Natural killer cell treated with Interleukin-12 subunit alpha and Interleukin-12 subunit beta and Interleukin-15 and Interleukin-18, amount 100 ng/mL, for 72 hours (primary cell): ENCODE data around the gene CT47C1. TPM values are rescaled to one million over a fixed set of nuclear protein-coding genes. Genes with fewer than 3 reads are reported as not detected.

Experiments
- ATAC-seq, 2 donors: fragments of 150-1000 bp; cut with Tn5 transposase in 1 of 2; sonication (Bioruptor Pico), chemical (Tn5 transposase) in 1 of 2; 2 replicates each; pipeline ENCODE4 v1.10.0; 2021
- DNase-seq: peaks from one replicate; pipeline ENCODE4 v3.0.0; 2022; ENCODE audit warnings: low spot score
- H3K27ac Mint-ChIP-seq, 2 donors: 1 replicate in 1 of 2; 2 replicates in 1 of 2; pipeline ENCODE4 v1.8.0; 2022; ENCODE audit warnings: mixed read lengths in 2 of 2, mild to moderate bottlenecking in 1 of 2, moderate library complexity in 1 of 2
- H3K27me3 Mint-ChIP-seq, 2 donors: 1 replicate in 1 of 2; 2 replicates in 1 of 2; pipeline ENCODE4 v1.8.0; 2022; ENCODE audit warnings: mixed read lengths in 2 of 2
- H3K36me3 Mint-ChIP-seq: one replicate; pipeline ENCODE4 v1.8.0; 2022; ENCODE audit warnings: mixed read lengths
- H3K4me1 Mint-ChIP-seq, 2 donors: 1 replicate in 1 of 2; 2 replicates in 1 of 2; pipeline ENCODE4 v1.8.0; 2022; ENCODE audit warnings: low read depth in 2 of 2, mixed read lengths in 2 of 2, mild to moderate bottlenecking in 1 of 2
- H3K4me3 Mint-ChIP-seq: one replicate; pipeline ENCODE4 v1.8.0; 2022; ENCODE audit warnings: mixed read lengths
- H3K9me3 Mint-ChIP-seq: 2 replicates; pipeline ENCODE4 v1.8.0; 2022; ENCODE audit warnings: mixed read lengths
- total RNA-seq, 2 donors: library from RNA; stranded (reverse); gene quantifications; one replicate each; pipeline ENCODE4 v1.2.3, GENCODE V29; 2022

Gene CT47C1
- total RNA-seq, 2 donors from 2014 or later = not detected

DNA sequence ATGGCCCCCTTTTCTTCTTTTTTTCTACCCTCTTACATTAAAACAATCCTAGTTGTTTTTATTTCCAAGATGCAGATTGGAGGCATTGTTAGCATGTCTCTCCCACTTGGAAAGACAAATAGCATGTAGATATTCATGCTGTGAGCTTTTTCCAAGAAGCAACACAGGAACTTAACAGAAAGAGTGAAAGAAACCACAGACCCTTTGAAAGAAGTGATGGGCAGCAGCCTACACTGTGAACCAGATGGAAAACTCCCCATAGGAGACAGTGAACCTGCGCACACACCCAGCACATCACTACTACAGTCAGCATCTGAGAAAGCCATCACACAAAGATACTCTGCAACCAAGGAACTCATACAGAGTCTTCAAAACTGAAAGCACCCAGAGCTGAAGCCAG is 17.8 kb downstream of the CT47C1 start:
- no peaks in the 10 kb centered on the region for H3K9me3 Mint-ChIP-seq
- H3K27me3 Mint-ChIP-seq = peaks cover 0 to 21% of the 10 kb centered on the region in 2 donors
- DNase-seq (no peak), ATAC-seq (no peak)
- no peaks in the 10 kb centered on the region for H3K4me1 Mint-ChIP-seq
- H3K27ac Mint-ChIP-seq = no peak overlapping the region
- no peaks in the 10 kb centered on the region for H3K36me3 Mint-ChIP-seq
- no peak overlapping the region for H3K4me3 Mint-ChIP-seq

DNA sequence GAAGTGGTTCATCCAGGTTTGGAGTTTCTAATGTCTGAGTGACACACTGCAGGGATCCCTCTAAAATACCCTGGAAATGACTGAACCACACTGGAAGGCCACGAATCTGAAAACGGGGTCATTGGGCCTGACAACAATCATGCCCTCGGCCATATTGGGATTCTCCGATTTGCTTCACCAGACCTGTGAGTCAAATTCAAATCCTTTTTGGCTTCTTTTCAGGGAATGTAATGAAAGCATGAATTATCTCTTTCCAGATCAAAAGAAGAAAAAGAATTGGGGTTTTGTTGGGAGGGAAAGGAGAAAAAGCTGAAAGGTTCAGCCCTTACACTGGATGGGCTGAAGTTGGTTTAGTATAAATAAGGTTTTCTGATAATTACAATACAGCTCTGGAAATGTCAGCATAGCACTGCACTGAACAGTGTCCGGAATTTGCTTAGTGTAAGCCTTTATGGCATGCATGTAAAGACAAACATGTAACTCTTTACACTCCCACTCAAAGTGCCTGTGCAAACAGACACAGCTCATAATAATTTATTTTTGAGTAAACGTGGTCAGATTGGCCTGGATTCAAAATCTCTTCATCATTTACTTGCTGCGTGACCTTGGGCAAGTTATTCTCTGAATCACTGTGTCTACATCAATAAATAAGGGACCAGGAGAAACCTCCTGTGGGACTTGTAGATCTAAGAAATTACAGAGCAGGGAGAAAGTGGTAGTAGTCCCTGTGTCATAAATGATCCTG is 21.4 kb downstream of the CT47C1 start:
- Mint-ChIP-seq H3K4me1 (no peaks in the 10 kb centered on the region), H3K4me3 (no peak overlapping the region), H3K27ac (no peak overlapping the region), H3K27me3 (peaks cover 11 to 26% of the 10 kb centered on the region in 2 donors), H3K36me3 (no peaks in the 10 kb centered on the region), H3K9me3 (no peaks in the 10 kb centered on the region)
- DNase-seq = no peak
- no peak for ATAC-seq

DNA sequence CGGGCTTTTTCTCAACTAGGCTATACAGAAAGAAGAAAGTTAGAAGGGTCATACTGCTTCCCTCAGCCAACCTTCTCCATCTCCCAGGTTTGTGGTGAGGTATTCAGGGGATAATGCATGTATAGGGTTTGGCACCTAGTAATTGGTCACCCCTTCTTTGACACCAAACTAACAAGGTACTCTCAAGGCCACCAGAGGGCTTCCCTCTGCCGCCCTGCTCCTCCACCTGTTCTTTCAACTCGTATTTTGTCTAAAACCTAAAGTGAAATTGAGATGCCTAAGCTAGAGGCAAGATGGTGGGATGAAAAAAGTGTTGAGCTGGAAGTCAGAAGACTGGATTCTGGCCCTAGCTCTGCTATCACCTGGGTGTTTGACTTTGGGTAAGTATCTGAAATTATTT is 22.0 kb downstream of the CT47C1 start:
- Mint-ChIP-seq H3K4me1 (no peaks in the 10 kb centered on the region), H3K36me3 (no peaks in the 10 kb centered on the region), H3K4me3 (no peak overlapping the region), H3K27ac (no peak overlapping the region), H3K9me3 (no peaks in the 10 kb centered on the region), H3K27me3 (peaks cover 16 to 19% of the 10 kb centered on the region in 2 donors)
- ATAC-seq (no peak), DNase-seq (no peak)

DNA sequence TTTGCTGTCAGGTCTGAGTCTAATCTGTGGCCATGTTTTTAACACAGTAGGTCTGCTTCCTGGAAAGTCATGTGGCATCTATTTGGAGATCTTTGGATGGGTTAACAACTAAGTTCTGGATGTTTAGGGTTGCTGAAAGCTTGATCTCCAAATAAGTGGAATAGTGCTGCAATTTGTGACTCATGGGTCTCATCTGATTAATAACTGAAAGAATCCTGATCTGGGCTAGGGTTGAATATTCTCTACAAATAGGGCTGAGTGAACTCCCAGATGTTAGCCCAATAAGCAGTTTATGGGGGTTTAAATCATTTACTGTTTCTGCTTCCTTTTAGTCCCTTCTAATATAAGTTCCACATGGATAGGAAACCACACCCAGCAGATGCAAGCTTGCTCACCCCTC is 23.1 kb downstream of the CT47C1 start:
- ATAC-seq (no peak), DNase-seq (no peak)
- H3K4me1 Mint-ChIP-seq = no peaks in the 10 kb centered on the region
- peaks cover 15 to 16% of the 10 kb centered on the region in 2 donors for H3K27me3 Mint-ChIP-seq
- H3K9me3 Mint-ChIP-seq = no peaks in the 10 kb centered on the region
- H3K4me3 Mint-ChIP-seq = no peak overlapping the region
- H3K36me3 Mint-ChIP-seq = no peaks in the 10 kb centered on the region
- no peak overlapping the region for H3K27ac Mint-ChIP-seq

DNA sequence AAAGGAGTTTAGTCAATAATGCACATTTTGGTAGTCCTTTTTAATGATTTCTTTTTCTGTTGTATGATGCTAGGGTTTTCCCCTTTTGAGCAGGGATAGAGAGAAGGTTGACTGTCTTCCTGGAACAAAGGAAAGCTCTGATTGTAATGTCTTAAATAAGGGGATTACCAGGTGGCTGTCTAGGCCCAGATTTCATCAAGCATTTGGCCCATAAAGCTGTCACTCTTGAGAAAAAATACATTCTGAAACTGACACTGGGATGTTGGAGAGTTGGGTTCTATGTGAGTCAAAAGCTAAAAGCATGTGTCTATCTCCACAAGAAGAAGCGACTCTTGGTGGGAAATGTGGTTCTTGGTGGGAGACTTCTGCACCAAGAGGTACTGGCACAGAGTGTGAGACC is 28.4 kb downstream of the CT47C1 start:
- H3K9me3 Mint-ChIP-seq = no peaks in the 10 kb centered on the region
- H3K4me1 Mint-ChIP-seq = peaks cover 7 to 10% of the 10 kb centered on the region in 2 donors
- H3K36me3 Mint-ChIP-seq = no peaks in the 10 kb centered on the region
- no peak overlapping the region for H3K4me3 Mint-ChIP-seq
- peaks cover 16 to 25% of the 10 kb centered on the region in 2 donors for H3K27me3 Mint-ChIP-seq
- H3K27ac Mint-ChIP-seq = no peak overlapping the region
- peak; percentile 17 to 64 for ATAC-seq
- DNase-seq = no peak

DNA sequence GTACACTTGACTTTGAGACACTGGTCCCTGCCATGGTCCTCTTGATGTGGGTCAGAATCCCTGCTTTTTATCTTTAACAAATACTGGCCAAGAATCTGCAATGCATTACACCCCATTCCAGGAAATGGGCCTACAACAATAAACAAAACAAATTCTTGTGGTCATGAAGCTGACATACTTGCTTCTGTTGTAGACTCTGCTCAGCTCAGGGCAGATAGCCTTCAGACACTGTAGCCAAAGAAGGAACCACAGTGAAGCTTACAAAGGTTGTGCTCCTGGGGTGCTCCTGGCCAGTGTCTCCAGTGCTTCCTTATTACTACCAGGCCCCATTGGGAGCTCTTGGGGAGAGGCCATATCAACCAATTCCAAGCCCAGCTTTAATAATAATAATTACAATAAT is 33.0 kb downstream of the CT47C1 start:
- peaks cover 7 to 10% of the 10 kb centered on the region in 2 donors for H3K4me1 Mint-ChIP-seq
- no peaks in the 10 kb centered on the region for H3K36me3 Mint-ChIP-seq
- no peak overlapping the region for H3K4me3 Mint-ChIP-seq
- no peak overlapping the region for H3K27ac Mint-ChIP-seq
- peaks cover 15 to 21% of the 10 kb centered on the region in 2 donors for H3K27me3 Mint-ChIP-seq
- H3K9me3 Mint-ChIP-seq = no peaks in the 10 kb centered on the region
- ATAC-seq (no peak), DNase-seq (no peak)

DNA sequence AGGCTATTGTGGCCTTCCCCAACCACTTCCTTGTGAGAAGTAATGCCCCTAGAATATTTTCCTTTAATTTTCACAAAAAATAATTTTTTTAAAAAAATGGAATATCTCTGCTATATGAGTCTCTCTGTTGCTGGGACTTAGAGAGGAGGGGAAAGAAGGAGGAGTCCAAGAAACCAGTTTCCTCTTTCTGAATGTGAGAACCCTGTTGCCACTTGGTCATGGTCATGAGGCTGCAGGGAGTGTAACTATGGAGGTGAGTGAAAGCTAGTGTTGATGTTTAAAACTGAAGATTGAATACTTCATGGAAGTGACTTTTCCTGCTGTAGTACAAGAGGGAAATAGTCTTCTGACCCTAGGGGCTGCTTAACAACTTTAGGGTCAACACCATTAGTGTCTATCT is 34.4 kb downstream of the CT47C1 start:
- no peaks in the 10 kb centered on the region for H3K36me3 Mint-ChIP-seq
- H3K4me3 Mint-ChIP-seq = no peak overlapping the region
- no peaks in the 10 kb centered on the region for H3K9me3 Mint-ChIP-seq
- H3K27me3 Mint-ChIP-seq = peaks cover 15 to 21% of the 10 kb centered on the region in 2 donors
- ATAC-seq (no peak), DNase-seq (no peak)
- no peak overlapping the region for H3K27ac Mint-ChIP-seq
- peaks cover 7 to 10% of the 10 kb centered on the region in 2 donors for H3K4me1 Mint-ChIP-seq

DNA sequence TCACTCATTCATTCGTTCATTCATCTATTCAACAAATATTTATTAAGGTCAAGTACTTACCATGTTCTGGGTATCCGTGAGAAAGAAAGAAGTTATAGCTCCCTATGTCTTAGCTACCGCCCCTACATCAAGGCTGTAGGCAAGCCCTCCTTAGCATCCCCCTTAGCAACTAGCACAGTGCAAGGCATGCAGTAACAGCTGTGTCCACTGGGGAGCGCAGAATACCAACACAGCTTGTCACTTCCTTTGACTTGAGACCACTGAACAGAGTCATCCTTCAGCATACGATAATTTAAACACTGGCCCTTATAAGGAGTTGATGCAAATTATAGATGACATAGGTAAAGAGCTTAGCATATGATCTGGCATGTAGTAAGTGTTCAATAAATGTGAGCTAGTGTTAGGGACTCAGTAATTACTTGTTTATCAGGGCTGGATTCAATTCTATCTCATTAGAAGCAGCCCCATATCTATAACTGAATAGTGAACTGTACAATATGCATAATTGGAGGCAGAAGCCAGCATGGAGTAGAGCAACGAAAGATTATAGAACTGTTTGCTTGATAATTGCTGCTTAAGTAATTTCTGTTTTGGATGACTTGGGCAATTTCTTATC is 46.1 kb downstream of the CT47C1 start:
- no peaks in the 10 kb centered on the region for H3K36me3 Mint-ChIP-seq
- no peaks in the 10 kb centered on the region for H3K9me3 Mint-ChIP-seq

DNA sequence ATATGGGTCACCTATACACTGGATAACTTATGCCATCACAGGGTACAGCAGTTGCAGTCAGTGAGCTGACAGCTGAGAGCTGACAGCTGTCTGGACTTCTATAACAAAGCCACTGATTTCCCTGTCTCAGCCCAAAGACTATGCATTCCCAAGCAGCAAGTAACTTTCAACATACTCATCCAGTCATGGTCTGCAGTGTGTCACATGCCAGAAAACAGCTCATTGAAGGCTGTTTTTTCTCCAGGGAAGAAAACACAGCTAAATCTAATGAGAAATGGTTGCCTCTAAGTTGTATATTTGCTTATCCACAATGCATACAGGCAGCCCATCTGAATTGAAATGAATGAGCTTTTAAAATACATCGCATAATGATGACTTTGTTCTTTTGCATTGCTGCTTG is 48.5 kb downstream of the CT47C1 start:
- H3K27ac Mint-ChIP-seq = no peak overlapping the region
- ATAC-seq (no peak), DNase-seq (no peak)
- no peak overlapping the region for H3K4me3 Mint-ChIP-seq
- no peaks in the 10 kb centered on the region for H3K36me3 Mint-ChIP-seq
- H3K9me3 Mint-ChIP-seq = no peaks in the 10 kb centered on the region
- H3K4me1 Mint-ChIP-seq = no peaks in the 10 kb centered on the region
- peaks cover 8 to 16% of the 10 kb centered on the region in 2 donors for H3K27me3 Mint-ChIP-seq

More for the DNA sequence above, 46.1 kb downstream of the CT47C1 start:
- H3K27ac Mint-ChIP-seq = no peak overlapping the region
- ATAC-seq = peak; percentile 73 to 75
- DNase-seq = no peak
- no peak overlapping the region for H3K4me3 Mint-ChIP-seq
- H3K4me1 Mint-ChIP-seq = no peaks in the 10 kb centered on the region
- peaks cover 8 to 20% of the 10 kb centered on the region in 2 donors for H3K27me3 Mint-ChIP-seq

Other genes with a start within 250 kb of the CT47C1 start
- not detected for gene ZCCHC12, start 249.2 kb upstream of the CT47C1 start, total RNA-seq
- gene LONRF3, start 98.4 kb upstream of the CT47C1 start, total RNA-seq = 1 to 10 TPM; 5.8 to 8.0 TPM
- gene KIAA1210, start 54.8 kb downstream of the CT47C1 start, total RNA-seq = not detected
- gene PGRMC1, start 163.3 kb downstream of the CT47C1 start, total RNA-seq = 10 to 100 TPM; 27.4 to 29.0 TPM